HepG2 (cell line): Measurements from ENCODE around the gene SLC25A48. TPM values are rescaled to one million over a fixed set of nuclear protein-coding genes. Genes with fewer than 3 reads are reported as not detected.

Source experiments
- ATAC-seq: fragments of 200-7000 bp; cut with Tn5 transposase; 3 replicates; pipeline ENCODE4 v1.9.1; 2020; ENCODE audit warnings: mild to moderate bottlenecking, moderate library complexity
- BruUV-seq: library from RNA; stranded (reverse); fragments of 400-500 nt; replicated peaks from 2 replicates; lab custom pipeline; 2021; lab: Mats Ljungman, UMichigan
- CTCF ChIA-PET: fragments of 300-600 bp; formaldehyde crosslinking; extraction: SDS; loops from one replicate; lab custom pipeline; 2021; ENCODE audit warnings: low total read pairs, inconsistent platforms, low intra/inter-chr PET ratio; lab: Yijun Ruan, JAX
- POLR2A ChIA-PET: fragments of 350-600 bp; sonication (Branson Sonifier 250); formaldehyde crosslinking; loops from one replicate; lab custom pipeline; 2020; ENCODE audit warnings: antibody characterized with exemption, inconsistent platforms; lab: Yijun Ruan, JAX
- DNase-seq: peaks from one replicate; pipeline ENCODE4 v3.0.0-alpha.2; 2015; ENCODE audit warnings: low spot score
- FAIRE-seq: peaks from 3 replicates; lab custom pipeline; 2011; peaks lifted over from hg19 to GRCh38; lab: Jason Lieb, UNC
- H2AFZ ChIP-seq: one replicate; pipeline ENCODE4 v1.6.1; 2011; ENCODE audit warnings: low read length, inconsistent platforms
- H3K27ac ChIP-seq: fragments of 300-600 bp; 3 replicates; pipeline ENCODE4 v1.8.0; 2011; ENCODE audit warnings: mixed run types, mild to moderate bottlenecking, mixed read lengths, low read length, inconsistent platforms; ENCODE audit not compliant: insufficient read depth; ENCODE audit errors: extremely low read length
- H3K27me3 ChIP-seq, 2 experiments: fragments of 200-600 bp in 1 of 2; 2 replicates in 1 of 2; 3 replicates in 1 of 2; pipeline versions ENCODE4 v1.6.0 to v1.8.0; 2011; ENCODE audit warnings: low read length in 2 of 2, mild to moderate bottlenecking in 2 of 2, moderate library complexity in 2 of 2, inconsistent platforms in 1 of 2; ENCODE audit not compliant: insufficient read depth in 2 of 2, control insufficient read depth in 1 of 2
- H3K36me3 ChIP-seq, 2 experiments: fragments of 200-600 bp in 1 of 2; replicated peaks in 1 of 2; 2 replicates in 1 of 2; 3 replicates in 1 of 2; pipeline versions ENCODE4 v1.5.1 to v1.8.0; 2011; ENCODE audit warnings: low read length in 2 of 2, inconsistent platforms in 1 of 2; ENCODE audit not compliant: insufficient read depth in 2 of 2, control insufficient read depth in 1 of 2
- H3K4me1 ChIP-seq: 2 replicates; pipeline ENCODE4 v1.5.1; 2012; ENCODE audit warnings: low read length, inconsistent platforms; ENCODE audit not compliant: insufficient read depth
- H3K4me2 ChIP-seq: 2 replicates; pipeline ENCODE4 v1.6.0; 2011; ENCODE audit warnings: low read depth, low read length, inconsistent platforms
- H3K4me3 ChIP-seq, 3 experiments: fragments of 200-600 bp in 1 of 3; sonication (generic), shearing (Covaris generic) in 1 of 3; replicated peaks in 1 of 3; 2 replicates each; pipeline ENCODE4 v1.5.1; 2011 to 2016; ENCODE audit warnings: low read length in 3 of 3, inconsistent platforms in 2 of 3, low read depth in 2 of 3, mild to moderate bottlenecking in 2 of 3, control low read depth in 1 of 3, mixed read lengths in 1 of 3; ENCODE audit not compliant: insufficient read depth in 1 of 3
- H3K79me2 ChIP-seq: one replicate; pipeline ENCODE4 v1.6.1; 2011; ENCODE audit warnings: low read length, inconsistent platforms; ENCODE audit not compliant: insufficient read depth
- H3K9ac ChIP-seq: 2 replicates; pipeline ENCODE4 v1.6.0; 2011; ENCODE audit warnings: mild to moderate bottlenecking, low read depth, low read length, inconsistent platforms; ENCODE audit not compliant: insufficient read depth
- H3K9me3 ChIP-seq: 2 replicates; pipeline ENCODE4 v1.5.1; 2012; ENCODE audit warnings: mild to moderate bottlenecking, low read length
- H4K20me1 ChIP-seq: 2 replicates; pipeline ENCODE4 v1.6.0; 2011; ENCODE audit warnings: inconsistent platforms, mild to moderate bottlenecking, low read length, moderate library complexity; ENCODE audit not compliant: insufficient read depth
- ATAD3A ChIP-seq: sonication (generic); formaldehyde crosslinking; IDR thresholded peaks from 2 replicates; pipeline ENCODE4 v1.4.0; 2020; ENCODE audit warnings: missing genetic modification reagents
- CCDC6 ChIP-seq: sonication (generic); formaldehyde crosslinking; IDR thresholded peaks from 2 replicates; pipeline ENCODE4 v1.8.1; 2022; ENCODE audit warnings: mild to moderate bottlenecking, missing genetic modification reagents, moderate library complexity
- CTCF ChIP-seq: sonication (generic); formaldehyde crosslinking; IDR thresholded peaks from 2 replicates; pipeline ENCODE4 v1.5.0; 2020; ENCODE audit warnings: mild to moderate bottlenecking, missing genetic modification reagents, moderate library complexity
- ETV5 ChIP-seq: IDR thresholded peaks from 2 replicates; pipeline ENCODE4 v1.6.1; 2018; ENCODE audit warnings: missing biosample characterization, missing genetic modification reagents, inconsistent platforms, borderline replicate concordance
- GZF1 ChIP-seq: sonication (generic); formaldehyde crosslinking; IDR thresholded peaks from 2 replicates; pipeline ENCODE4 v1.5.1; 2020; ENCODE audit warnings: mild to moderate bottlenecking, missing genetic modification reagents
- HOXA9 ChIP-seq: sonication (generic); formaldehyde crosslinking; IDR thresholded peaks from 2 replicates; pipeline ENCODE4 v1.8.1; 2022; ENCODE audit warnings: missing genetic modification reagents, mild to moderate bottlenecking, moderate library complexity, borderline replicate concordance
- KDM2A ChIP-seq: sonication (generic); formaldehyde crosslinking; IDR thresholded peaks from 2 replicates; pipeline ENCODE4 v1.4.0; 2020; ENCODE audit warnings: low read depth, missing genetic modification reagents, borderline replicate concordance
- RAD21 ChIP-seq: fragments of 450-650 bp; formaldehyde crosslinking; IDR thresholded peaks from 2 replicates; pipeline ENCODE4 v1.5.0; 2020; ENCODE audit warnings: mild to moderate bottlenecking
- RCOR2 ChIP-seq: IDR thresholded peaks from 2 replicates; pipeline ENCODE4 v1.6.1; 2016; ENCODE audit warnings: missing biosample characterization, missing genetic modification reagents
- RORA ChIP-seq: sonication (generic); formaldehyde crosslinking; IDR thresholded peaks from 2 replicates; pipeline ENCODE4 v1.5.0; 2020; ENCODE audit warnings: mild to moderate bottlenecking, missing genetic modification reagents, moderate library complexity
- SCMH1 ChIP-seq: sonication (generic); formaldehyde crosslinking; IDR thresholded peaks from 2 replicates; pipeline ENCODE4 v1.9.0; 2021; ENCODE audit warnings: missing genetic modification reagents, mild to moderate bottlenecking, borderline replicate concordance
- SMC3 ChIP-seq: IDR thresholded peaks from 2 replicates; pipeline ENCODE4 v1.6.1; 2011; ENCODE audit warnings: low read length, improper control_type of control experiment
- STAG1 ChIP-seq: sonication (generic); formaldehyde crosslinking; IDR thresholded peaks from 2 replicates; pipeline ENCODE4 v1.4.0; 2020; ENCODE audit warnings: missing genetic modification reagents
- XRCC5 ChIP-seq: fragments of 200-400 bp; formaldehyde crosslinking; optimal IDR thresholded peaks from 2 replicates; pipeline ENCODE3; 2017; ENCODE audit warnings: mild to moderate bottlenecking, low read length
- YY1 ChIP-seq: IDR thresholded peaks from 2 replicates; pipeline ENCODE4 v1.6.1; 2011; ENCODE audit warnings: low read length, low read depth, moderate library complexity, mild to moderate bottlenecking; ENCODE audit not compliant: insufficient read depth, insufficient replicate concordance
- ZNF101 ChIP-seq: sonication (generic); formaldehyde crosslinking; IDR thresholded peaks from 2 replicates; pipeline ENCODE4 v1.4.0; 2020; ENCODE audit warnings: mild to moderate bottlenecking, low read depth, missing genetic modification reagents, borderline replicate concordance
- ZNF768 ChIP-seq: sonication (generic); formaldehyde crosslinking; IDR thresholded peaks from 2 replicates; pipeline ENCODE4 v1.4.0; 2020; ENCODE audit warnings: missing genetic modification reagents
- ZNF883 ChIP-seq: sonication (generic); formaldehyde crosslinking; IDR thresholded peaks from 2 replicates; pipeline ENCODE4 v1.5.1; 2020; ENCODE audit warnings: mild to moderate bottlenecking, missing genetic modification reagents; ENCODE audit errors: not compliant biosample characterization
- WGBS: methylation state at CpG from one replicate; pipeline ENCODE4 v1.1.6; 2017; ENCODE audit warnings: low lambda C conversion rate; 5-methylcytosine and 5-hydroxymethylcytosine counted together
- in situ Hi-C: cut with HindIII; loops from 2 replicates; pipeline ENCODE4 v1.10.0; 2017; ENCODE audit warnings: low pct_unique_long_range_greater_than_20kb; ENCODE audit not compliant: extremely low pct_ligation_motif_present
- intact Hi-C: fragments of 100-400 bp; cut with micrococcal nuclease; formaldehyde crosslinking; loops from one replicate; pipeline ENCODE4 v1.10.0; 2022; ENCODE audit not compliant: unreplicated experiment
- polyA plus RNA-seq, 8 experiments: library from polyadenylated mRNA; depleted of rRNA in 3 of 8; stranded (reverse) in 7 of 8; unstranded in 1 of 8; fragments of >200 nt; fragmentation: Illumina TruSeq in 4 of 8; extraction: Trizol in 4 of 8; gene quantifications; 2 replicates each; pipeline versions ENCODE4 v1.2.1 to v1.2.3, GENCODE V29; 2011 to 2016; ENCODE audit warnings: low read depth in 4 of 8, missing spikeins in 1 of 8, mixed read lengths in 1 of 8; ENCODE audit not compliant: insufficient read depth in 1 of 8
- total RNA-seq, 5 experiments: library from RNA; depleted of rRNA; stranded (reverse); fragments of >200 nt; fragmentation: Illumina TruSeq; extraction: Trizol; gene quantifications; 2 replicates each; pipeline ENCODE4 v1.2.3, GENCODE V29; 2016; ENCODE audit warnings: low read depth in 1 of 5
- TF ChIP-seq, protein P1 (sequence below): IDR thresholded peaks from 2 replicates; pipeline ENCODE4 v1.6.1; 2016; ENCODE audit warnings: missing compliant biosample characterization, missing genetic modification reagents, borderline replicate concordance
- TF ChIP-seq, protein P2 (sequence below): IDR thresholded peaks from 2 replicates; pipeline ENCODE4 v1.6.1; 2016; ENCODE audit warnings: missing genetic modification reagents, missing compliant biosample characterization
- TF ChIP-seq, protein P3 (sequence below): sonication (generic); IDR thresholded peaks from 2 replicates; pipeline ENCODE4 v1.6.1; 2016; ENCODE audit warnings: low read depth, borderline replicate concordance

SLC25A48 gene
- total and polyA plus RNA-seq, 2 of the 13 experiments (the other 11 are each of a cell fraction or from before 2014, with no cell fraction given), result 0.17 to 4.5 TPM

GRCh38 chr5:135829681-135830383 is 4.6 kb upstream of the SLC25A48 start:
- H4K20me1 ChIP-seq, result no peaks in the 10 kb centered on the region
- H3K9ac ChIP-seq, result no peak overlapping the region
- in situ Hi-C loops, result loop anchor here (5.0 kb wide), 2 partner anchors 268 to 373 kb away; no protein-coding TSS in a partner anchor
- H3K4me1 ChIP-seq, result peaks cover 3% of the 10 kb centered on the region; the same call in 1 of the 2 replicates
- no peak overlapping the region for H3K27ac ChIP-seq
- DNase-seq, result peak; percentile 20
- CTCF ChIA-PET, result interaction anchor here (1.2 kb wide), 1 partner anchor 269 kb away, joined by 5 read pairs; no protein-coding TSS in a partner anchor
- peak; percentile 43 for ATAC-seq
- H3K4me2 ChIP-seq, result no peak overlapping the region
- no peak overlapping the region; a peak in 1 of 6 replicates for H3K4me3 ChIP-seq
- peaks cover 1 to 80% of the 10 kb centered on the region in 2 experiments; a peak in 4 of 5 replicates for H3K27me3 ChIP-seq
- H3K79me2 ChIP-seq, result no peaks in the 10 kb centered on the region
- no peak overlapping the region for H2AFZ ChIP-seq
- no peaks in the 10 kb centered on the region for H3K36me3 ChIP-seq
- intact Hi-C loops, result loop anchor here (2.0 to 5.0 kb wide), 2 partner anchors 52 to 269 kb away; no protein-coding TSS in a partner anchor
- POLR2A ChIA-PET, result no interaction called here
- no peaks in the 10 kb centered on the region for H3K9me3 ChIP-seq
- peak; percentile 30 for FAIRE-seq
- no TSS peak for BruUV-seq
- WGBS, result 41% methylated on average over 7 of the region's 19 CpGs
- TF ChIP-seq STAG1 (CRISPR knock-in tag) (peak; percentile 60), ZNF883 (CRISPR knock-in tag) (peak; percentile 38), HOXA9 (no peak), SCMH1 (CRISPR knock-in tag) (no peak), ZNF768 (CRISPR knock-in tag) (peak; percentile 56), ETV5 (CRISPR knock-in tag) (peak; percentile 45; the same call in 1 of the 2 replicates), RAD21 (CRISPR knock-in tag) (peak; percentile 46; the same call in 1 of the 2 replicates), XRCC5 (peak; percentile 40), ZNF101 (CRISPR knock-in tag) (no peak), ATAD3A (no peak), CTCF (peak; percentile 78), GZF1 (CRISPR knock-in tag) (no peak), YY1 (peak; percentile 21), RORA (CRISPR knock-in tag) (no peak), RCOR2 (CRISPR knock-in tag) (no peak), SMC3 (peak; percentile 42; the same call in 1 of the 2 replicates), CCDC6 (CRISPR knock-in tag) (no peak), KDM2A (0 out of 2 replicates have a peak, but pooled peaks have one; percentile 44)
- TF ChIP-seq, protein P1, sequence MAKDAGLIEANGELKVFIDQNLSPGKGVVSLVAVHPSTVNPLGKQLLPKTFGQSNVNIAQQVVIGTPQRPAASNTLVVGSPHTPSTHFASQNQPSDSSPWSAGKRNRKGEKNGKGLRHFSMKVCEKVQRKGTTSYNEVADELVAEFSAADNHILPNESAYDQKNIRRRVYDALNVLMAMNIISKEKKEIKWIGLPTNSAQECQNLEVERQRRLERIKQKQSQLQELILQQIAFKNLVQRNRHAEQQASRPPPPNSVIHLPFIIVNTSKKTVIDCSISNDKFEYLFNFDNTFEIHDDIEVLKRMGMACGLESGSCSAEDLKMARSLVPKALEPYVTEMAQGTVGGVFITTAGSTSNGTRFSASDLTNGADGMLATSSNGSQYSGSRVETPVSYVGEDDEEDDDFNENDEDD (CRISPR knock-in tag), result no peak
- TF ChIP-seq, protein P2, sequence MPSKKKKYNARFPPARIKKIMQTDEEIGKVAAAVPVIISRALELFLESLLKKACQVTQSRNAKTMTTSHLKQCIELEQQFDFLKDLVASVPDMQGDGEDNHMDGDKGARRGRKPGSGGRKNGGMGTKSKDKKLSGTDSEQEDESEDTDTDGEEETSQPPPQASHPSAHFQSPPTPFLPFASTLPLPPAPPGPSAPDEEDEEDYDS (CRISPR knock-in tag), result no peak
- TF ChIP-seq, protein P3, sequence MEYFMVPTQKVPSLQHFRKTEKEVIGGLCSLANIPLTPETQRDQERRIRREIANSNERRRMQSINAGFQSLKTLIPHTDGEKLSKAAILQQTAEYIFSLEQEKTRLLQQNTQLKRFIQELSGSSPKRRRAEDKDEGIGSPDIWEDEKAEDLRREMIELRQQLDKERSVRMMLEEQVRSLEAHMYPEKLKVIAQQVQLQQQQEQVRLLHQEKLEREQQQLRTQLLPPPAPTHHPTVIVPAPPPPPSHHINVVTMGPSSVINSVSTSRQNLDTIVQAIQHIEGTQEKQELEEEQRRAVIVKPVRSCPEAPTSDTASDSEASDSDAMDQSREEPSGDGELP, result peak; percentile 32; the same call in 1 of the 2 replicates
